Muscle layer of colon (tissue), 2 donors: ENCODE data around the gene SYPL2.

Experiments
- H3K27ac ChIP-seq: one replicate; pipeline ENCODE4 v1.7.0; 2013; ENCODE audit warnings: low read depth, mild to moderate bottlenecking, low read length, moderate library complexity
- H3K27me3 ChIP-seq, 2 donors: one replicate each; pipeline ENCODE4 v1.7.0; 2013; ENCODE audit warnings: low read length in 2 of 2, mild to moderate bottlenecking in 2 of 2; ENCODE audit not compliant: insufficient read depth in 2 of 2, control insufficient read depth in 1 of 2
- H3K36me3 ChIP-seq: one replicate; pipeline ENCODE4 v1.7.0; 2013; ENCODE audit warnings: mild to moderate bottlenecking, low read length; ENCODE audit not compliant: insufficient read depth
- H3K4me1 ChIP-seq: one replicate; pipeline ENCODE4 v1.7.0; 2013; ENCODE audit warnings: mild to moderate bottlenecking, low read length; ENCODE audit not compliant: insufficient read depth
- H3K4me3 ChIP-seq, 2 donors: one replicate each; pipeline ENCODE4 v1.7.0; 2013; ENCODE audit warnings: low read length in 2 of 2, low read depth in 1 of 2, mild to moderate bottlenecking in 1 of 2, moderate library complexity in 1 of 2
- H3K9ac ChIP-seq: one replicate; pipeline ENCODE4 v1.7.0; 2013; ENCODE audit warnings: low read length
- H3K9me3 ChIP-seq: one replicate; pipeline ENCODE4 v1.7.0; 2013; ENCODE audit warnings: mild to moderate bottlenecking, low read length
- donor health status: abdominal sarcoma.
- donor health status: Adenocarcinoma of cecum.

SYPL2 gene

GRCh38 chr1:109493805-109494539 lies 27.6 kb downstream of the SYPL2 start, which contains the start of gene CYB561D1:
TSS of gene CYB561D1 (plus strand) at chr1:109494094. CDS start at chr1:109494140, 46 bp downstream.
- Histone ChIP-seq H3K36me3 (peaks cover 30% of the 10 kb centered on the region), H3K27me3 (no peaks in the 10 kb centered on the region), H3K27ac (peak within 1 kb of the TSS; percentile 88), H3K9ac (peak within 1 kb of the TSS; percentile 62), H3K4me1 (peaks cover 24% of the 10 kb centered on the region), H3K4me3 (peak within 1 kb of the TSS; percentile 38 to 88), H3K9me3 (no peaks in the 10 kb centered on the region)

GRCh38 chr1:109495738-109496137 lies 29.4 kb downstream of the SYPL2 start:
- peaks cover 35% of the 10 kb centered on the region for H3K4me1 ChIP-seq
- H3K36me3 ChIP-seq, result peaks cover 24% of the 10 kb centered on the region
- no peak overlapping the region for H3K4me3 ChIP-seq
- H3K9ac ChIP-seq, result no peak overlapping the region
- H3K27ac ChIP-seq, result no peak overlapping the region
- no peaks in the 10 kb centered on the region for H3K27me3 ChIP-seq
- no peaks in the 10 kb centered on the region for H3K9me3 ChIP-seq

DNA sequence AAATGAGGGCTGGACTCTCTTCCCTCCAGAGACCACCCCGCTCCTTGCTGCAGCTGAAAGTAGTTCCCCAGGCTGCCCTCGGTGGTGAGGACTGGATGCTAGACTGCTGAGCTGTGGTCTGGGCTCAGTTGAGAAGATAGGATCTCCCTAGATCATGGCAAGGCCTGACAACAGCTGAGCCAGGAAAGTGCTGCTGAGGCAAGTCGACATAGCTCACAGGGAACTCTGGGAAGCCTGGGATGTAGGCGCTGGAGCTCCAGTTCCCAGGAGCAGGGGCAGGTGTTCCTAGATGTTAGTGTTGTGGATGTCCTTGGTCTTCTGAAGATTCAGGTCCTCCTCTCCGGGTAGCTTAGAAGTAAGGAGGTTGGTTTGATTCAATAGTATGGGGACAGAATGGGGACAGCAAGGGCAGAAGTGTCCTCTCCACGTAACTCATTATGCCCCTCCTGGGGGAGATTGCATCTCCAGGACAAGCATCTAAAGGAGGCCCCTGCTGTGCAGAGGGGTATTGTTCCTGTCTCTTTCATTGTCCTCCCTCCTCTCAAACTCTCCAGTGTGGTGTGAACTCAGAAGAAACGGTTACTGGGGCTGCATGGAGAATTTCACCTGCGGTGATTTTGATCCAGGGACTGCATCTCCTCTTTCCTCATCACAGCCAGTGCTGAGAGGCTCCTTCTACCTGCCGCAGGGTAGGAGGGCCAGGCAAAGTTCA lies 31.3 kb downstream of the SYPL2 start:
- Histone ChIP-seq H3K27ac (no peak overlapping the region), H3K27me3 (no peaks in the 10 kb centered on the region), H3K4me3 (no peak overlapping the region), H3K9me3 (no peaks in the 10 kb centered on the region), H3K36me3 (peaks cover 24% of the 10 kb centered on the region), H3K4me1 (peaks cover 46% of the 10 kb centered on the region), H3K9ac (no peak overlapping the region)

DNA sequence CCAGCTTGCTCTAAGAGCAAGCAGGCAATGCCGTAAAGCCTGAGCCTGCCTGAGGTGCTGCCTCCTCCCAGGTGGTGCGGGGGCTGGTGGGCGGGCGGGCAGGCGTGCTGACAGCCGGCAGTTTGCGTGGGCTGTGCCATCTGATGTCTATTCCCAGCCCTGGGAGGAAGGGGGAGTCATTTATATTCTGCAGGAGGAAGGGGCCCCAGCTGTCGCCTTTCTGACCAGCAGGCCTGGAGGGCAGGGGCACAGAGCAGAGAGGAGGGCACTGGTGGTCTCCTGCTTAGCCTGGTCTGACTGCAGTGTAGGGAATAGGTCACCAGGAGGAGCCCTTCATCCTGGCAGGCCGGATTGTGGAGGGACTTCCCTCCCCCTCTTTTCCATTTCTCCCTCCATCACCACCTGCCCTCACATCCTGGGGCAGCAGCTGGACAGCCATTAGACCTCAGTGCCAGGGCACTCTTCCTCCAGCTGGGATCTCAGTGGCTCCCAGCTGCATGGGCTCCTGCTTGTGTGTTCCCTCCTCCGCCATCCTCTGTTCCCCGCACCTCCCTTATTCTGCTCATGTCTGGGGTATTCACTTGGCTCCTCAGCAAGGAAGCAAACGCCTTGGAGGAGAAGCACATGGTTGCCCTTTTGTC lies 31.9 kb downstream of the SYPL2 start:
- H3K36me3 ChIP-seq, result peaks cover 24% of the 10 kb centered on the region
- no peak overlapping the region for H3K9ac ChIP-seq
- H3K27ac ChIP-seq, result no peak overlapping the region
- no peaks in the 10 kb centered on the region for H3K9me3 ChIP-seq
- H3K4me1 ChIP-seq, result peaks cover 43% of the 10 kb centered on the region
- H3K27me3 ChIP-seq, result no peaks in the 10 kb centered on the region
- H3K4me3 ChIP-seq, result no peak overlapping the region

- H3K9ac ChIP-seq, result no peak overlapping the region
- H3K36me3 ChIP-seq, result peaks cover 24% of the 10 kb centered on the region
- H3K4me3 ChIP-seq, result no peak overlapping the region
- H3K27ac ChIP-seq, result no peak overlapping the region
- no peaks in the 10 kb centered on the region for H3K27me3 ChIP-seq
- peaks cover 39% of the 10 kb centered on the region for H3K4me1 ChIP-seq
- H3K9me3 ChIP-seq, result no peaks in the 10 kb centered on the region
These were observed 32.7 kb downstream of the SYPL2 start for GRCh38 chr1:109499081-109499480.

DNA sequence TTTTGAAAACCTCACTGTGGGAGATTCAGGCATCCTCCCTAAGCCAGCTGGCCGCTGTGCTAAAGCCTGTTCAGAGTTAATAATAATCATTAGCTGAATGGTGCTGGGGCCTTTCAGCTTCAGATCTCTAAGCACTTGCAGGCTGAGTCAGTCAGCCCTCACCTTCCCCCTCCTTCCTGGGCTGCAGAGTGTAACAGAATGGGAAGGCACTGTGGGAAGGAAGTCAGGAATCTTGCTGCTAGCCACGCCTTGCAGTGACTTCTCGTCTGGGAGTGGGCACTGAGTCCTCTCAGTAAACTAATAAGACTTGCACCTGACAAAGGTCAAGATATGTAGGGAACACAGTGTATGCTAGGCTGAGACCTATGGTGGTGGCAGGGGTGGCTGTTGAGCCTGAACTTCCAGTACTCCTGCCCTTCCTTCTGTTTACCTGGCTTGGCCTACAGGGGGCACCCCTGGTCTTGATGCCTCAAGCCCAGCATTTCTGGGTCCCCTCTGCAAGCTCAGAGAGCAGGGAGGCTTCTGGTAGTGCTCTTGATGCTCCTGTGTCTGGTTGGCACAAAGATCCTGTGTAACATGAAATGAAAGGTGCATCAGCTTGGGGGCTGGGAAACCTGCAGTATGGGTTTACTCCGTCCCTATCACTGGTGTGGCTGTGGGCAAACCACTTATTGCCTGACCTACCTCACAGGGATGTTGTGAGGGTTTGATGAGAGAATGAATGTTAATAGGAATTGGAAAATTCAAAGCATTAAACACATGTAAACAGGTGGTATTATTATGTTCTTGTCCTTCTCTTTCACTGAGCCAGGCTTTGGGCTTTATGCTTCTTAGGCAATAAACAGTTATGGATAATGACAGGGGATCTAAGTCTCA lies 33.6 kb downstream of the SYPL2 start:
- no peak overlapping the region for H3K4me3 ChIP-seq
- H3K27ac ChIP-seq, result no peak overlapping the region
- H3K36me3 ChIP-seq, result peaks cover 24% of the 10 kb centered on the region
- H3K27me3 ChIP-seq, result no peaks in the 10 kb centered on the region
- H3K4me1 ChIP-seq, result peaks cover 34% of the 10 kb centered on the region
- no peaks in the 10 kb centered on the region for H3K9me3 ChIP-seq
- no peak overlapping the region for H3K9ac ChIP-seq

- Histone ChIP-seq H3K4me3 (no peak overlapping the region), H3K27me3 (no peaks in the 10 kb centered on the region), H3K9ac (no peak overlapping the region), H3K27ac (peak overlapping the region; percentile 35), H3K36me3 (peaks cover 20% of the 10 kb centered on the region), H3K4me1 (peaks cover 27% of the 10 kb centered on the region), H3K9me3 (no peaks in the 10 kb centered on the region)
These were observed 34.6 kb downstream of the SYPL2 start for GRCh38 chr1:109500941-109501381.

- Histone ChIP-seq H3K4me3 (no peak overlapping the region), H3K9me3 (no peaks in the 10 kb centered on the region), H3K27ac (no peak overlapping the region), H3K4me1 (peaks cover 27% of the 10 kb centered on the region), H3K27me3 (no peaks in the 10 kb centered on the region), H3K36me3 (peaks cover 11% of the 10 kb centered on the region), H3K9ac (no peak overlapping the region)
These were observed 35.5 kb downstream of the SYPL2 start for GRCh38 chr1:109501644-109502363.

DNA sequence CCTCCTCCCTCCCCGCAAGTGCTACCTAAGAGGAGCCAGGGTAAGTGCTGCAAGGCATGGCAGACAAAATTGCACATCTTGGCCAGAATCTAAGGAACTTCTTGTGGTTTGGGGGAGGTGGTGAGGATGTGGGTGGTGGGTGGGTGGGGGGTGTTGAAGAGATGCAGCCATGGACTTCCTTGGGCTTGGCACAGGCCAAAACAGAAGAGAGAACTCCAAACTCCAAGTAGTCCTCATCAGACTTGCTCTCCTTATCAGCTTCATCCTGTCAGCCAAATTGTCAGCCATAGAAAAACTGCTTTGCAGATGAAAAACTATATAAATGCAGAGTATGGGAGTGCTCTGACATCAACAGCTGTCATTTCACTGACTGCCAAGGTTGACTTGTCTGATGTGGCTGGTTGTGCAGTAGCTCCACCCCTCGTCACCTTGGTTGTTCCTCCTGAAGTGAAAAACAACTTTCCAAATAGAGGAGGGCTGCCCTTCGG lies 36.1 kb downstream of the SYPL2 start:
- Histone ChIP-seq H3K27me3 (no peaks in the 10 kb centered on the region), H3K4me3 (no peak overlapping the region), H3K36me3 (peaks cover 5% of the 10 kb centered on the region), H3K9me3 (no peaks in the 10 kb centered on the region), H3K27ac (no peak overlapping the region), H3K9ac (no peak overlapping the region), H3K4me1 (peaks cover 27% of the 10 kb centered on the region)

DNA sequence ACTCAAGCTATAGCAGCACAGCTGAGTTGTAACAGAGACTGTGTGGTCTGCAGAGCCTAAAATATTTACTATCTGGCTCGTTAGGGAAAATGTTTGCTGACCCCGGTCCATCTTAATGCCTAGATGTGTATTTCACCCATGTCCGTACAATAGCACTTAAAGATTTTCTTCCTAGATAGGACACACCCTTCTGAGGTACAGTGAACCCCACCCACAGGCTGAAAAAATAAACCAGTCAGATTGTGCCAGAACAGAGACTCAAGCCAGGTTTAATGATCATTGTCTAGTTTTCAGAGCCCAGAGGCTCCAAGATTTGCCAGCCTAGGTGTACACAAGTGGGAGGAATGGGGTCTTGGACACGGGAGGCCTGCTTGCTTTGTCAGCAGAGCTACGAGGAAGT lies 37.6 kb downstream of the SYPL2 start:
- H3K27ac ChIP-seq, result no peak overlapping the region
- peaks cover 4% of the 10 kb centered on the region for H3K36me3 ChIP-seq
- H3K9me3 ChIP-seq, result no peaks in the 10 kb centered on the region
- H3K27me3 ChIP-seq, result no peaks in the 10 kb centered on the region
- H3K4me3 ChIP-seq, result no peak overlapping the region
- H3K4me1 ChIP-seq, result peaks cover 33% of the 10 kb centered on the region
- H3K9ac ChIP-seq, result no peak overlapping the region
